Adipocyte (in vitro differentiated cells): ENCODE results near the gene SDHAF2.

Experiments used
- DNase-seq: peaks from one replicate; pipeline ENCODE4 v3.0.0-alpha.2; 2015; ENCODE audit warnings: low read depth
- H3K27me3 ChIP-seq: replicated peaks from 2 replicates; pipeline ENCODE4 v1.7.0; 2013; ENCODE audit warnings: mild to moderate bottlenecking, low read length, moderate library complexity; ENCODE audit not compliant: control insufficient read depth, insufficient read depth
- H3K36me3 ChIP-seq: 2 replicates; pipeline ENCODE4 v1.7.0; 2013; ENCODE audit warnings: low read length, mild to moderate bottlenecking, moderate library complexity; ENCODE audit not compliant: control insufficient read depth, insufficient read depth, severe bottlenecking
- H3K4me1 ChIP-seq: 2 replicates; pipeline ENCODE4 v1.7.0; 2013; ENCODE audit warnings: mild to moderate bottlenecking, low read length, moderate library complexity; ENCODE audit not compliant: control insufficient read depth, insufficient read depth
- H3K4me3 ChIP-seq: 2 replicates; pipeline ENCODE4 v1.7.0; 2013; ENCODE audit warnings: mild to moderate bottlenecking, low read length, moderate library complexity
- H3K9ac ChIP-seq: 2 replicates; pipeline ENCODE4 v1.7.0; 2013; ENCODE audit warnings: mild to moderate bottlenecking, low read length, moderate library complexity
- H3K9me3 ChIP-seq: 2 replicates; pipeline ENCODE4 v1.7.0; 2013; ENCODE audit warnings: mild to moderate bottlenecking, low read length, moderate library complexity; ENCODE audit not compliant: control insufficient read depth

Gene SDHAF2

GRCh38 chr11:61487342-61488025 is 57.6 kb downstream of the SDHAF2 start:
- no peak overlapping the region for H3K4me3 ChIP-seq
- no peak overlapping the region for H3K9ac ChIP-seq
- H3K36me3 ChIP-seq, result no peaks in the 10 kb centered on the region
- DNase-seq, result no peak
- peaks cover 3% of the 10 kb centered on the region for H3K9me3 ChIP-seq
- H3K27me3 ChIP-seq, result peaks cover 8% of the 10 kb centered on the region
- H3K4me1 ChIP-seq, result peaks cover 25% of the 10 kb centered on the region

GRCh38 chr11:61488651-61489291 is 58.8 kb downstream of the SDHAF2 start:
- H3K27me3 ChIP-seq, result peaks cover 4% of the 10 kb centered on the region
- peak overlapping the region; percentile 62 for H3K4me3 ChIP-seq
- H3K4me1 ChIP-seq, result peaks cover 25% of the 10 kb centered on the region
- H3K36me3 ChIP-seq, result no peaks in the 10 kb centered on the region
- peaks cover 3% of the 10 kb centered on the region for H3K9me3 ChIP-seq
- H3K9ac ChIP-seq, result no peak overlapping the region
- DNase-seq, result peak; percentile 36

- H3K27me3 ChIP-seq, result peaks cover 4% of the 10 kb centered on the region
- DNase-seq, result peak; percentile 78
- no peak overlapping the region for H3K4me3 ChIP-seq
- H3K9ac ChIP-seq, result no peak overlapping the region
- peaks cover 25% of the 10 kb centered on the region for H3K4me1 ChIP-seq
- H3K36me3 ChIP-seq, result no peaks in the 10 kb centered on the region
- H3K9me3 ChIP-seq, result peaks cover 3% of the 10 kb centered on the region
Observed at GRCh38 chr11:61489833-61490721, 60.2 kb downstream of the SDHAF2 start.

GRCh38 chr11:61491736-61492395 is 61.9 kb downstream of the SDHAF2 start:
- no peak overlapping the region for H3K9ac ChIP-seq
- H3K9me3 ChIP-seq, result peaks cover 3% of the 10 kb centered on the region
- no peak overlapping the region for H3K4me3 ChIP-seq
- H3K36me3 ChIP-seq, result no peaks in the 10 kb centered on the region
- H3K4me1 ChIP-seq, result peaks cover 25% of the 10 kb centered on the region
- no peak for DNase-seq
- no peaks in the 10 kb centered on the region for H3K27me3 ChIP-seq

- H3K4me3 ChIP-seq, result no peak overlapping the region
- no peak for DNase-seq
- peaks cover 7% of the 10 kb centered on the region for H3K27me3 ChIP-seq
- no peaks in the 10 kb centered on the region for H3K9me3 ChIP-seq
- H3K9ac ChIP-seq, result no peak overlapping the region
- H3K4me1 ChIP-seq, result peaks cover 14% of the 10 kb centered on the region
- H3K36me3 ChIP-seq, result no peaks in the 10 kb centered on the region
Observed at GRCh38 chr11:61494381-61494961, 64.5 kb downstream of the SDHAF2 start.

- Histone ChIP-seq H3K9me3 (no peaks in the 10 kb centered on the region), H3K4me1 (no peaks in the 10 kb centered on the region), H3K4me3 (no peak overlapping the region), H3K27me3 (peaks cover 15% of the 10 kb centered on the region), H3K36me3 (no peaks in the 10 kb centered on the region), H3K9ac (no peak overlapping the region)
- DNase-seq, result no peak
Observed at GRCh38 chr11:61495801-61496601, 66.1 kb downstream of the SDHAF2 start.
